ENCODE measurements around the gene CAPZA1.

DNA sequence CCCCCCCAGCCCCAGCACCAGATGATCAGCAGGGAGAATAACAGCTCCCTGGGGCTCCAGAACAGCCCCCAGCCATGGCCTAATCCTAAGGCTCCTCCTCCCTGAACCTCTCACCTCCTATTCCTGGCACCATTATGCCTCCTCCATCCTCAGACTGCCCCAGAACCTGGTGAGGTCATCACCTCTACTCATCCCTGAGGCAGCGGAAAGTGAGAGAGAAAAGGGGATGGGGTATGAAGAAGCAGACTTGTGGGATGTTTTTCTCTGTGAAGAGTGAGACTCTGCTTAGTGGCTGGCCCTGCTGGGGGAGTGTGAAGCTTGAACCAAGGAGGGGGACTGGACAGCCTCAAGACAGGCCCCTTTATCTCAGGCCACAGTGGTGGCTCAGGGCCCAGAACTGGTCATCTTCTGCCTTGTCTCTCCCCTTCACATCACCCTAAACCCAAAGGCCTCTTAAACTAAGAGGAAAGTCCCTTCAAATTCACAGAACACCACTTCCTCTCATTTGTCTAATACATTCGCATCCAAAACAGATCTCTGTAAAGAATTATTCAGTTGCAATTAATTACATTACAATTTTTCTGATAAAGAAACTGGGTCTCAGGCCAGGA lies 97.7 kb downstream of the CAPZA1 start:
- TF ChIP-seq CTCF (IDR thresholded peaks at IDR 0.05) = no peak
- no peak for TF ChIP-seq POLR2A (IDR thresholded peaks at IDR 0.05)

Data from adrenal gland (tissue), 5 donors.